PFSK-1 (cell line): Measurements from ENCODE around the gene NTMT2.

ENCODE experiments used
- FOXP2 ChIP-seq: optimal IDR thresholded peaks from 2 replicates; pipeline ENCODE3; 2011; ENCODE audit warnings: borderline replicate concordance, control low read depth, inconsistent platforms; ENCODE audit not compliant: insufficient read depth; ENCODE audit errors: extremely low read length, extremely low read depth
- POLR2AphosphoS5 ChIP-seq: IDR thresholded peaks from 2 replicates; pipeline ENCODE4 v1.6.1; 2012; ENCODE audit warnings: low read depth, mild to moderate bottlenecking, control low read depth, low read length, moderate library complexity
- REST ChIP-seq, 2 experiments: IDR thresholded peaks; 2 replicates each; pipeline versions ENCODE4 v1.6.1 to v1.8.0; 2011 to 2012; ENCODE audit warnings: low read depth in 2 of 2, low read length in 2 of 2, control low read depth in 1 of 2, inconsistent platforms in 1 of 2, mild to moderate bottlenecking in 1 of 2, moderate library complexity in 1 of 2; ENCODE audit not compliant: insufficient read depth in 1 of 2
- SIN3A ChIP-seq: IDR thresholded peaks from 2 replicates; pipeline ENCODE4 v1.6.1; 2012; ENCODE audit warnings: mild to moderate bottlenecking, low read length, moderate library complexity, borderline replicate concordance; ENCODE audit not compliant: insufficient read depth
- TAF1 ChIP-seq: IDR thresholded peaks from 2 replicates; pipeline ENCODE4 v1.6.1; 2012; ENCODE audit warnings: low read length, control low read depth, borderline replicate concordance; ENCODE audit not compliant: insufficient read depth

The NTMT2 gene

DNA sequence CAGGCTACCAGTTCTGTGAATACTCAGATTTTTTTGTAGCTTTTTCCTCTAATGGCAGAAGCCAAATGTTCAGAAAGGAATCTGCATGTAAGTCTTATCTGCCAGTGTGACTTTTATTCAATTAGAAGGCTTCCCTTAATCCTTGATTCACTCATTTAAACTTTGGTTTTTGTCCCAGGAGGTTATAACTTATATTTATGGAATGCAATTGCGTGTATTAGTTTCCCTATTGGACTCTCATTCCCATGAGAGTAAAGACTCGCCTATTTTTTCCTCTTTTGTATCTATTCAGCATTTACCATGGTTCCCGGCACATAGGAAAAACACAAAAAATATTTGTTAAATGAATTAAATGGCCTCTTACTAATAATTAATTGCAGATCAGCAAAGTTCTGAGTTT is 3.5 kb downstream of the NTMT2 start:
- no peak for TF ChIP-seq TAF1
- no peak for TF ChIP-seq REST (IDR thresholded peaks at IDR 0.05; ENCODE audit: insufficient read depth in 1 of 2, low read depth in 2 of 2, low read length in 2 of 2)
- TF ChIP-seq SIN3A: no peak
- no peak for TF ChIP-seq FOXP2
- no peak for TF ChIP-seq POLR2AphosphoS5

GRCh38 chr1:170150016-170150415 is 4.3 kb downstream of the NTMT2 start:
- TF ChIP-seq REST (IDR thresholded peaks at IDR 0.05; ENCODE audit: insufficient read depth in 1 of 2, low read depth in 2 of 2, low read length in 2 of 2): no peak
- no peak for TF ChIP-seq POLR2AphosphoS5
- no peak for TF ChIP-seq TAF1
- TF ChIP-seq SIN3A: no peak
- TF ChIP-seq FOXP2: no peak

DNA sequence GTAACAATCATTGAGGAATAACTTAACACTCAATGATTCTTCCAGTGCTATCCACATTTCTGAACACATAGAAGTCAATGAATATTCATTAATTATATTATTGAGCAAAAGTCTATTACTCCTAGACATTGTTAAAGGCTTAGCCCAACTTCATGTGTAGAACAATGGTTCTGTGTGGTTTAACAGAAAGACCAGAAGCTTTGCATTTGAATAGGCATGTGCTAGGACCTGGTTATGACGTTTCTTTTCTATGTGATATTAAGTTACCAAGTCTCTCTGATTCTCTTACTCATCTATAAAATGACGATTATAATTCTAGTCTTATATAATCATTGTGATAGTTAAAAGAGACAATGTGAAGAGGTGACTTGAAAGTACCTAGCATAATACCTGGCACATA is 5.2 kb downstream of the NTMT2 start:
- TF ChIP-seq FOXP2: no peak
- TF ChIP-seq REST (IDR thresholded peaks at IDR 0.05; ENCODE audit: insufficient read depth in 1 of 2, low read depth in 2 of 2, low read length in 2 of 2): no peak
- TF ChIP-seq TAF1: no peak
- no peak for TF ChIP-seq SIN3A
- no peak for TF ChIP-seq POLR2AphosphoS5

GRCh38 chr1:170153417-170153816 is 7.7 kb downstream of the NTMT2 start:
- no peak for TF ChIP-seq FOXP2
- TF ChIP-seq TAF1: no peak
- no peak for TF ChIP-seq POLR2AphosphoS5
- no peak for TF ChIP-seq SIN3A
- no peak for TF ChIP-seq REST (IDR thresholded peaks at IDR 0.05; ENCODE audit: insufficient read depth in 1 of 2, low read depth in 2 of 2, low read length in 2 of 2)

DNA sequence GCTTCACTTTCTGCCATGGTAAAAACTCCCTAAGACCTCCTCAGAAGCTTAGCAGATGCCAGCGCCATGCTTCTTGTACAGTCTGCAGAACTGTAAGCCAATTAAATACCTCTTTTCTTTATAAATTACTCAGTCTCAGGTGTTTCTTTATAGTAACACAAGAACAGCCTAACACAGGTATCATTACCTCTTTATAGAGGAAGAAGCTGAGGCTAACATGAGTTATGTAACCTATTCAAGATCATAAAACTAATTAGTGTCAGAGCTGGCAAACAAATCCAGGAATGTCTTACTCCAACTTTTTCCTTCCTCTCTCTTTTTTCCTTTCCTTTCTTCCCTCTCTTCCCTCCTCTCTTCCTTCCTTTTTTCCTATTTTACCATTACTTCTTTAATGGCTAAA is 9.3 kb downstream of the NTMT2 start:
- no peak for TF ChIP-seq POLR2AphosphoS5
- TF ChIP-seq SIN3A: no peak
- TF ChIP-seq REST (IDR thresholded peaks at IDR 0.05; ENCODE audit: insufficient read depth in 1 of 2, low read depth in 2 of 2, low read length in 2 of 2): no peak
- TF ChIP-seq FOXP2: no peak
- no peak for TF ChIP-seq TAF1
